ENCODE measurements around the gene CATSPER3.

GRCh38 chr5:135013947-135014570 lies 46.4 kb downstream of the CATSPER3 start:
- TF ChIP-seq EZH2 (IDR thresholded peaks at IDR 0.05; ENCODE audit: insufficient read depth, low read length): no peak
- TF ChIP-seq CTCF (IDR thresholded peaks at IDR 0.05; ENCODE audit: insufficient read depth, low read depth, low read length): no peak

All from astrocyte (in vitro differentiated cells and primary cell).